Sigmoid colon (tissue), 7 donors: Measurements from ENCODE around the gene ARHGAP15. TPM values are rescaled to one million over a fixed set of nuclear protein-coding genes. Genes with fewer than 3 reads are reported as not detected.

Experiments used
- DNase-seq: peaks from one replicate; pipeline ENCODE4 v3.0.0-alpha.2; 2019
- H3K27ac ChIP-seq, 4 donors: fragments of 200-600 bp; sonication (generic); one replicate each; pipeline ENCODE4 v1.5.1; 2016 to 2019; ENCODE audit warnings: mild to moderate bottlenecking in 1 of 4
- H3K27me3 ChIP-seq, 3 donors: fragments of 200-600 bp; sonication (generic); one replicate each; pipeline ENCODE4 v1.5.1; 2019; ENCODE audit warnings: mild to moderate bottlenecking in 1 of 3
- H3K36me3 ChIP-seq, 4 donors: fragments of 200-600 bp; sonication (generic); one replicate each; pipeline ENCODE4 v1.5.1; 2016 to 2019
- H3K4me1 ChIP-seq, 4 donors: fragments of 200-600 bp; sonication (generic); one replicate each; pipeline ENCODE4 v1.5.1; 2017 to 2019
- H3K4me3 ChIP-seq, 4 donors: fragments of 200-600 bp; sonication (generic); one replicate each; pipeline ENCODE4 v1.5.1; 2017 to 2019; ENCODE audit warnings: mild to moderate bottlenecking in 2 of 4, moderate library complexity in 1 of 4
- H3K9me3 ChIP-seq, 4 donors: fragments of 200-600 bp in 3 of 4; sonication (generic) in 3 of 4; one replicate each; pipeline versions ENCODE4 v1.5.1 to v1.6.1; 2013 to 2019
- CTCF ChIP-seq, 4 experiments: fragments of 450-650 bp in 3 of 4; fragments of 200-600 bp in 1 of 4; IDR thresholded peaks; one replicate each; pipeline ENCODE4 v1.5.1; 2016 to 2019; ENCODE audit warnings: antibody characterized with exemption in 4 of 4, mild to moderate bottlenecking in 3 of 4, moderate library complexity in 2 of 4
- EP300 ChIP-seq, 4 donors: sonication (generic); formaldehyde crosslinking; IDR thresholded peaks; one replicate each; pipeline ENCODE4 v1.6.1; 2017; ENCODE audit warnings: antibody characterized with exemption in 4 of 4
- POLR2A ChIP-seq, 2 donors: fragments of 450-650 bp; IDR thresholded peaks; one replicate each; pipeline ENCODE4 v1.6.1; 2016; ENCODE audit warnings: antibody characterized with exemption in 2 of 2, mild to moderate bottlenecking in 2 of 2, moderate library complexity in 2 of 2
- POLR2AphosphoS5 ChIP-seq, 4 donors: sonication (generic); formaldehyde crosslinking; IDR thresholded peaks; one replicate each; pipeline ENCODE4 v1.6.1; 2017; ENCODE audit warnings: antibody characterized with exemption in 4 of 4
- WGBS, 2 donors: extraction: QIAGEN DNeasy Blood & Tissue Kit; methylation state at CpG; one replicate each; pipeline ENCODE4 v1.1.7; 2013; 5-methylcytosine and 5-hydroxymethylcytosine counted together
- intact Hi-C: fragments of 100-400 bp; cut with DNase I; formaldehyde crosslinking; loops from one replicate; pipeline ENCODE4 v1.15.1; 2023
- polyA plus RNA-seq, 3 donors: library from polyadenylated mRNA; stranded (reverse); fragments of 200-250 nt; gene quantifications; one replicate each; pipeline ENCODE4 v1.2.3, GENCODE V29; 2013
- total RNA-seq, 4 donors: library from RNA; depleted of rRNA; stranded (reverse); fragments of >200 nt; gene quantifications; one replicate each; pipeline ENCODE4 v1.1.0, GENCODE V29; 2016
- donor health status: healthy with polysubstance abuse.
- donor health status: Bipolar disorder and iron deficiency.
- donor health status: healthy.

ARHGAP15 gene
- total and polyA plus RNA-seq, 7 donors: 3.7 to 16.4 (median 6.0) TPM

- 39 to 58% methylated on average over 7 of the region's 7 CpGs for WGBS, 2 donors
- no peak for DNase-seq
- intact Hi-C loops: no loop called here
These were observed 155.0 kb downstream of the ARHGAP15 start for GRCh38 chr2:143284087-143284675.

DNA sequence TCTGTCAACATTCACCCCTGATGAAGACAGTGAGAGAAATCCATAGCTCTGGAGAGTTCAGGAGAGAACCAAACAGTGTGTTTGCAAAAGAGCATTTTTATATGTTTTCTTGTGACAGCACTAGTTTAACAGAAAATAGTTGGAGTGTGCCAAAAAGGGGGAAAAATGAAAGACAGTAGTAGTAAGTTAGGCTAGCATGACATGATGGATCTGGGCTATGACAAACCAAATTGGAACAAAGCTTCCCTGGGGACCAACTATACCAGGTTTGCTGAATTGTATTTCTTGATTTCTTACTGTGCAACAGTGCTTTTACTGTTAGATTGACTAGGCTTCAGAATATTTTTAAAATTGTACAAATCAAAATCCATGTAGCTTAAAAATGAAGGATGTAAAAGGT, 159.8 kb downstream of the ARHGAP15 start:
- Histone ChIP-seq H3K9me3 (no peaks in the 10 kb centered on the region), H3K4me3 (no peak overlapping the region), H3K27ac (no peak overlapping the region), H3K27me3 (no peaks in the 10 kb centered on the region), H3K36me3 (no peaks in the 10 kb centered on the region), H3K4me1 (no peaks in the 10 kb centered on the region)
- intact Hi-C loops: no loop called here
- TF ChIP-seq POLR2A (IDR thresholded peaks at IDR 0.05) (no peak), CTCF (IDR thresholded peaks at IDR 0.05) (no peak), EP300 (IDR thresholded peaks at IDR 0.05) (no peak)
- DNase-seq: no peak

More at GRCh38 chr2:143284087-143284675, 155.0 kb downstream of the ARHGAP15 start:
- H3K4me1 ChIP-seq: no peaks in the 10 kb centered on the region
- H3K27me3 ChIP-seq: no peaks in the 10 kb centered on the region
- H3K27ac ChIP-seq: no peak overlapping the region
- no peaks in the 10 kb centered on the region for H3K36me3 ChIP-seq
- TF ChIP-seq CTCF (IDR thresholded peaks at IDR 0.05) (peak in 1 of 4 experiments; percentile 23), POLR2AphosphoS5 (IDR thresholded peaks at IDR 0.05) (no peak)
- no peak overlapping the region for H3K4me3 ChIP-seq
- no peaks in the 10 kb centered on the region for H3K9me3 ChIP-seq

DNA sequence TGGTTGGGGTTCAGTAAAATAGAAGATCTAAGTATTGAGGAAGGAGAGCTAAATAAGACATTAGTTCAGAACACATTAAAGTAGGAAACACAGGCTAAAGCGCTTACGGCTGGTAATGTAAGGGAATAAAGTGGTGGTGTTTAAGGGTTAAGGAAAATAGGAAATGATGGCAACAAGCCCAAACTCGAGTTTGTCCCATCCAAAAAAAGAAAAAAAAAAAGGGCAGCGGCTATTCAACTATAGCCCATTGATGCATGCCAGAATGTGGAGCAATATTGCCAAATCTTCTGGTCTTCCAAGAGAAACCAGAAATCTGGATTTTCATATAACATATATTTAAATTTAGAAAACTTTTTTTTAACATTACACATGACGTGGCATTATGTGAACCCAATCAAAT, 161.0 kb downstream of the ARHGAP15 start:
- Histone ChIP-seq H3K27me3 (no peaks in the 10 kb centered on the region), H3K36me3 (no peaks in the 10 kb centered on the region), H3K4me1 (no peaks in the 10 kb centered on the region), H3K27ac (no peak overlapping the region), H3K4me3 (no peak overlapping the region), H3K9me3 (no peaks in the 10 kb centered on the region)
- TF ChIP-seq POLR2A (IDR thresholded peaks at IDR 0.05): no peak
- TF ChIP-seq EP300 (IDR thresholded peaks at IDR 0.05): no peak
- TF ChIP-seq CTCF (IDR thresholded peaks at IDR 0.05): no peak
- TF ChIP-seq POLR2AphosphoS5 (IDR thresholded peaks at IDR 0.05): no peak
- no peak for DNase-seq
- 64 to 79% methylated on average over 5 of the region's 5 CpGs for WGBS, 2 donors
- intact Hi-C loops: no loop called here

DNA sequence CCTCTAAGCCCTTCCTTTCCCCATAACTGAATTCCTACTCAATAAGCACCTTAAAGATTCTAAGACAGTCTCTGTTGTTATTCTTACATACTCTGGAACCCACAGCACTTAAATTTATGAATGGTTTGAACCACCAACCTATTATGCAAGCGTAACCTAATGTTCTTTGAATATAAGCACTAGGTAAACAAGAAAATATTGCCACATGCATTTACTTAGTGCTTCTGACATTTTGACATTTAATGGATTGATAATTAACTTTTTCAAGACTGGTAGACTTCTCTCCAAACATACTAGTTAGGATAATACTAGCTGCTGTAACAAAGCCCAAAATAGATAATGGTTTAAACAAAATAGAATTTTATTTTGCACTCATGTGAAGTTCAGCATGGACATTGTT, 164.8 kb downstream of the ARHGAP15 start:
- Histone ChIP-seq H3K36me3 (no peaks in the 10 kb centered on the region), H3K27ac (no peak overlapping the region), H3K4me1 (no peaks in the 10 kb centered on the region), H3K27me3 (no peaks in the 10 kb centered on the region), H3K4me3 (no peak overlapping the region), H3K9me3 (no peaks in the 10 kb centered on the region)
- intact Hi-C loops: no loop called here
- no peak for DNase-seq
- WGBS, 2 donors: 41 to 86% methylated on average over 1 of the region's 1 CpG
- TF ChIP-seq CTCF (IDR thresholded peaks at IDR 0.05) (no peak), POLR2AphosphoS5 (IDR thresholded peaks at IDR 0.05) (no peak), EP300 (IDR thresholded peaks at IDR 0.05) (no peak), POLR2A (IDR thresholded peaks at IDR 0.05) (no peak)

DNA sequence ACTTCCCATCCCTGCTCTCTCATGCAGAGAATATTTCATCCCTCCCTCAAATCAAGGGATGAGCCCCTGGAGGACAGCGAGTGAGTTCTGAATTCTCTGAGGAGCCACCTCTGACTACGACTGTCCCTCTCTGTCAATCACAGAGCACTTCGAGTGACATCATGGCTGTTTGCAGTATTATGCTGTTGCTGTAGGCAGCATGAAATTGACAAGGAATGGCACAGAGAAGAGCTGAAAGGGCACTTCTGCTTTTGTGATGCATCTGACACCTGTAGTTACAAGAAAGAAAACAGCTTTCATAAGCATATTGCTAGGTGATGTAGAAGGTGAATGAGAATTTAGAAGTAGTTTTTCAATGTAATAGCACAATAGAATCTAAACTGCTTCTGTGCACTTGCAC, 166.9 kb downstream of the ARHGAP15 start:
- intact Hi-C loops: no loop called here
- no peaks in the 10 kb centered on the region for H3K36me3 ChIP-seq
- WGBS, 2 donors: 63 to 84% methylated on average over 3 of the region's 3 CpGs
- H3K27me3 ChIP-seq: no peaks in the 10 kb centered on the region
- no peaks in the 10 kb centered on the region for H3K9me3 ChIP-seq
- no peak for TF ChIP-seq POLR2A (IDR thresholded peaks at IDR 0.05)
- TF ChIP-seq EP300 (IDR thresholded peaks at IDR 0.05): no peak
- no peak for TF ChIP-seq CTCF (IDR thresholded peaks at IDR 0.05)
- no peak for TF ChIP-seq POLR2AphosphoS5 (IDR thresholded peaks at IDR 0.05)
- no peak for DNase-seq
- no peaks in the 10 kb centered on the region for H3K4me1 ChIP-seq
- no peak overlapping the region for H3K27ac ChIP-seq
- H3K4me3 ChIP-seq: no peak overlapping the region
